Measurements from ENCODE around the gene LHFPL5.

The LHFPL5 gene

GRCh38 chr6:35795453-35796071 is 9.6 kb upstream of the LHFPL5 start:
- H3K36me3 ChIP-seq (ENCODE audit: insufficient read depth, low read length) = no peaks in the 10 kb centered on the region
- H3K9me3 ChIP-seq (ENCODE audit: insufficient read depth, low read length, severe bottlenecking) = no peaks in the 10 kb centered on the region
- H3K27ac ChIP-seq (ENCODE audit: low read length) = no peak overlapping the region
- no peaks in the 10 kb centered on the region for H3K79me2 ChIP-seq (ENCODE audit: insufficient read depth, low read length)
- H3K27me3 ChIP-seq (ENCODE audit: insufficient read depth, low read length, poor library complexity) = peaks cover 12% of the 10 kb centered on the region
- no peak overlapping the region for H3K9ac ChIP-seq (ENCODE audit: low read depth, low read length)
- no peak overlapping the region for H2AFZ ChIP-seq (ENCODE audit: low read depth, low read length)
- DNase-seq (no peak), ATAC-seq (ENCODE audit: insufficient read depth, low read depth) (no peak)
- H4K20me1 ChIP-seq (ENCODE audit: insufficient read depth, low read length) = peaks cover 13% of the 10 kb centered on the region
- TF ChIP-seq CTCF (IDR thresholded peaks at IDR 0.05; ENCODE audit: borderline replicate concordance, extremely low read depth, low read length, poor library complexity, severe bottlenecking) = no peak
- TF ChIP-seq EZH2 (IDR thresholded peaks at IDR 0.05; ENCODE audit: borderline replicate concordance, low read depth, low read length, severe bottlenecking) = no peak
- no peak overlapping the region for H3K4me2 ChIP-seq (ENCODE audit: insufficient read depth, low read length)
- H3K4me1 ChIP-seq (ENCODE audit: insufficient read depth, low read length) = no peaks in the 10 kb centered on the region
- H3K4me3 ChIP-seq (ENCODE audit: low read depth in 1 of 2, low read length in 2 of 2) = no peak overlapping the region

- Histone ChIP-seq H2AFZ (ENCODE audit: low read depth, low read length) (no peak overlapping the region), H3K36me3 (ENCODE audit: insufficient read depth, low read length) (no peaks in the 10 kb centered on the region), H3K4me1 (ENCODE audit: insufficient read depth, low read length) (no peaks in the 10 kb centered on the region), H3K9ac (ENCODE audit: low read depth, low read length) (no peak overlapping the region), H3K4me3 (ENCODE audit: low read depth in 1 of 2, low read length in 2 of 2) (no peak overlapping the region), H4K20me1 (ENCODE audit: insufficient read depth, low read length) (peaks cover 13% of the 10 kb centered on the region), H3K79me2 (ENCODE audit: insufficient read depth, low read length) (no peaks in the 10 kb centered on the region), H3K9me3 (ENCODE audit: insufficient read depth, low read length, severe bottlenecking) (no peaks in the 10 kb centered on the region), H3K27me3 (ENCODE audit: insufficient read depth, low read length, poor library complexity) (peaks cover 12% of the 10 kb centered on the region), H3K27ac (ENCODE audit: low read length) (no peak overlapping the region), H3K4me2 (ENCODE audit: insufficient read depth, low read length) (no peak overlapping the region)
- DNase-seq = no peak
- no peak for ATAC-seq (ENCODE audit: insufficient read depth, low read depth)
- TF ChIP-seq CTCF (IDR thresholded peaks at IDR 0.05; ENCODE audit: borderline replicate concordance, extremely low read depth, low read length, poor library complexity, severe bottlenecking) = no peak
- no peak for TF ChIP-seq EZH2 (IDR thresholded peaks at IDR 0.05; ENCODE audit: borderline replicate concordance, low read depth, low read length, severe bottlenecking)
Observed at GRCh38 chr6:35796236-35796635, 8.9 kb upstream of the LHFPL5 start.

GRCh38 chr6:35797837-35798526 is 7.2 kb upstream of the LHFPL5 start:
- no peaks in the 10 kb centered on the region for H3K9me3 ChIP-seq (ENCODE audit: insufficient read depth, low read length, severe bottlenecking)
- ATAC-seq (ENCODE audit: insufficient read depth, low read depth) (no peak), DNase-seq (no peak)
- H3K36me3 ChIP-seq (ENCODE audit: insufficient read depth, low read length) = no peaks in the 10 kb centered on the region
- peaks cover 9% of the 10 kb centered on the region for H3K27me3 ChIP-seq (ENCODE audit: insufficient read depth, low read length, poor library complexity)
- H3K4me2 ChIP-seq (ENCODE audit: insufficient read depth, low read length) = no peak overlapping the region
- H3K9ac ChIP-seq (ENCODE audit: low read depth, low read length) = no peak overlapping the region
- H3K4me3 ChIP-seq (ENCODE audit: low read depth in 1 of 2, low read length in 2 of 2) = no peak overlapping the region
- H3K79me2 ChIP-seq (ENCODE audit: insufficient read depth, low read length) = no peaks in the 10 kb centered on the region
- H2AFZ ChIP-seq (ENCODE audit: low read depth, low read length) = no peak overlapping the region
- TF ChIP-seq CTCF (IDR thresholded peaks at IDR 0.05; ENCODE audit: borderline replicate concordance, extremely low read depth, low read length, poor library complexity, severe bottlenecking) (no peak), EZH2 (IDR thresholded peaks at IDR 0.05; ENCODE audit: borderline replicate concordance, low read depth, low read length, severe bottlenecking) (no peak)
- no peak overlapping the region for H3K27ac ChIP-seq (ENCODE audit: low read length)
- H3K4me1 ChIP-seq (ENCODE audit: insufficient read depth, low read length) = no peaks in the 10 kb centered on the region
- peaks cover 13% of the 10 kb centered on the region for H4K20me1 ChIP-seq (ENCODE audit: insufficient read depth, low read length)

All from DND-41 (cell line).